ENCODE data around the gene CFAP221. TPM values are rescaled to one million over a fixed set of nuclear protein-coding genes. Genes with fewer than 3 reads are reported as not detected.

CFAP221 gene
- total and polyA plus RNA-seq, 2 donors (not counting 3 experiments of a cell fraction or from before 2014, with no cell fraction given): 0.06 TPM; not detected in 1

GRCh38 chr2:119512946-119513345 lies 31.3 kb upstream of the CFAP221 start:
- Histone ChIP-seq H3K27me3 (ENCODE audit: control insufficient read depth in 2 of 2, insufficient read depth in 2 of 2, low read length in 2 of 2) (peaks cover 0 to 4% of the 10 kb centered on the region in 2 experiments), H3K4me1 (ENCODE audit: control insufficient read depth, extremely low read depth, insufficient read depth, low read length) (no peaks in the 10 kb centered on the region), H3K4me3 (replicated peaks in 1 of 3; ENCODE audit: insufficient read depth in 1 of 3, low read depth in 1 of 3, low read length in 3 of 3) (no peak overlapping the region), H2AFZ (ENCODE audit: low read depth, low read length) (no peak overlapping the region), H3K27ac (ENCODE audit: insufficient read depth, low read depth, low read length) (no peak overlapping the region), H3K9ac (replicated peaks; ENCODE audit: extremely low read depth, insufficient read depth, low read length) (no peak overlapping the region), H3K4me2 (ENCODE audit: insufficient read depth, low read length) (no peak overlapping the region), H3K79me2 (ENCODE audit: control insufficient read depth, insufficient read depth, low read length) (no peaks in the 10 kb centered on the region), H3K9me1 (replicated peaks; ENCODE audit: control insufficient read depth, extremely low read depth, insufficient read depth, low read length) (no peaks in the 10 kb centered on the region), H3K36me3 (ENCODE audit: control insufficient read depth in 2 of 2, extremely low read depth in 1 of 2, insufficient read depth in 2 of 2, low read length in 2 of 2) (no peaks in the 10 kb centered on the region), H4K20me1 (replicated peaks; ENCODE audit: control insufficient read depth, extremely low read depth, insufficient read depth, low read length) (no peaks in the 10 kb centered on the region), H3K9me3 (replicated peaks; ENCODE audit: control insufficient read depth, insufficient read depth, low read length) (no peaks in the 10 kb centered on the region)
- DNase-seq (ENCODE audit: low read depth, low spot score): no peak
- no TSS peak for BruUV-seq (replicated peaks)
- ChIA-PET POLR2A (no interaction called here), CTCF (no interaction called here)
- no peak for TF ChIP-seq JUN (IDR thresholded peaks at IDR 0.05; ENCODE audit: borderline replicate concordance, insufficient read depth, insufficient read length, low read depth)
- TF ChIP-seq POLR2AphosphoS5 (IDR thresholded peaks at IDR 0.05; ENCODE audit: insufficient read depth, low read depth, low read length): no peak
- TF ChIP-seq MYC (IDR thresholded peaks at IDR 0.05; ENCODE audit: low read depth, low read length): no peak
- TF ChIP-seq EZH2 (IDR thresholded peaks at IDR 0.05; ENCODE audit: borderline replicate concordance, low read depth, low read length, severe bottlenecking): no peak
- TF ChIP-seq MAX (IDR thresholded peaks at IDR 0.05; ENCODE audit: insufficient read depth, insufficient read length): no peak
- TF ChIP-seq POLR2A (IDR thresholded peaks at IDR 0.05; ENCODE audit: low read depth, low read length): no peak
- no peak for TF ChIP-seq FOS (IDR thresholded peaks at IDR 0.05; ENCODE audit: borderline replicate concordance, insufficient read depth, low read length)
- no peak for TF ChIP-seq CTCF (IDR thresholded peaks at IDR 0.05; ENCODE audit: extremely low read depth in 1 of 2, insufficient read depth in 1 of 2, low read depth in 1 of 2, low read length in 2 of 2)
- TF ChIP-seq GATA2 (IDR thresholded peaks at IDR 0.05; ENCODE audit: insufficient read depth, insufficient read length, low read depth, low read length): no peak
- dilution Hi-C loops (cut with MboI; ENCODE audit: extremely low pct_ligation_motif_present, low sequenced_read_pairs) (no loop called here), intact Hi-C loops (cut with micrococcal nuclease) (no loop called here)
- no peak for FAIRE-seq

Measured in endothelial cell of umbilical vein (primary cell).